Measurements from ENCODE around the gene CARM1.

DNA sequence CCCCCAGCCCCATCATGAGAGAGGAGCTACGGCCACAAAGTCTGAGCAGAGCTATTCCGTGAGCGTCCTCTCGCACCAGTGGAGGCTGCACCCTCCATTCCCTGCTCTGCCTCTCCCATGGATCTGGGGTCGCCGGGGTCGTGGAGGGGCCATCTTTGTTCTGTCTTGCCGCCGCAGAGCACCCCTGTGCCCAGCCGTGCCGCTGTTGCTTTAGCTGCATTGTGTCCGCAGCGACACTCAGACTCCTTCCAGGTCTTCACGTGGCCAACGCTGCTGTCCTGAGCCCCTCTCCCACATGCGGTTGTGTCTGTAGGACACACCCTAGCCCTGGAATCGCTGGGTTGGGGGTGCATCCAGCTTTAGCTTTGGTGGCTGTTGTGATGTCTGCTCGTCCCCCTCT lies 41.3 kb downstream of the CARM1 start:
- TF ChIP-seq CTCF (IDR thresholded peaks at IDR 0.05) (no peak), POLR2AphosphoS5 (IDR thresholded peaks at IDR 0.05) (no peak)

Data from gastroesophageal sphincter (tissue), 3 donors.